Loucy (cell line): ENCODE results near the gene ACY1.

Experiments used
- H2AFZ ChIP-seq: fragments of 200-600 bp; sonication (generic); 2 replicates; pipeline ENCODE4 v1.6.0; 2016; ENCODE audit warnings: antibody characterized with exemption, mild to moderate bottlenecking, low read length, moderate library complexity
- H3F3A ChIP-seq: fragments of 200-600 bp; 2 replicates; pipeline ENCODE4 v1.6.0; 2016; ENCODE audit warnings: antibody characterized with exemption, low read depth, mild to moderate bottlenecking
- H3K27me3 ChIP-seq: fragments of 200-600 bp; sonication (generic); 2 replicates; pipeline ENCODE4 v1.6.1; 2014; ENCODE audit warnings: low read length, mild to moderate bottlenecking; ENCODE audit not compliant: insufficient read depth, poor library complexity, severe bottlenecking
- H3K36me3 ChIP-seq: fragments of 200-600 bp; sonication (generic); 2 replicates; pipeline ENCODE4 v1.6.1; 2016; ENCODE audit warnings: low read length; ENCODE audit not compliant: insufficient read depth
- H3K4me1 ChIP-seq: fragments of 200-600 bp; sonication (generic); 2 replicates; pipeline ENCODE4 v1.5.1; 2014; ENCODE audit warnings: low read length, mild to moderate bottlenecking; ENCODE audit not compliant: insufficient read depth, poor library complexity, severe bottlenecking
- H3K4me2 ChIP-seq: fragments of 200-600 bp; sonication (generic); 2 replicates; pipeline ENCODE4 v1.6.0; 2014; ENCODE audit warnings: antibody characterized with exemption, low read length, low read depth, mild to moderate bottlenecking; ENCODE audit not compliant: poor library complexity, severe bottlenecking
- H3K4me3 ChIP-seq: fragments of 200-600 bp; sonication (generic); 2 replicates; pipeline ENCODE4 v1.5.1; 2014; ENCODE audit warnings: low read length, mild to moderate bottlenecking, mixed read lengths; ENCODE audit not compliant: poor library complexity, severe bottlenecking
- H3K79me2 ChIP-seq: fragments of 200-600 bp; sonication (generic); 2 replicates; pipeline ENCODE4 v1.6.1; 2014; ENCODE audit warnings: low read length; ENCODE audit not compliant: insufficient read depth
- H3K9ac ChIP-seq: fragments of 200-600 bp; sonication (generic); 2 replicates; pipeline ENCODE4 v1.6.0; 2014; ENCODE audit warnings: mild to moderate bottlenecking, low read depth, low read length, moderate library complexity; ENCODE audit not compliant: poor library complexity, severe bottlenecking
- H3K9me2 ChIP-seq: fragments of 200-600 bp; sonication (generic); replicated peaks from 2 replicates; pipeline ENCODE4 v1.6.1; 2016; ENCODE audit warnings: low read depth, low read length, mixed read lengths
- H3K9me3 ChIP-seq: fragments of 200-600 bp; sonication (generic); 2 replicates; pipeline ENCODE4 v1.6.1; 2014; ENCODE audit warnings: mild to moderate bottlenecking, antibody characterized with exemption, low read length, low read depth; ENCODE audit not compliant: insufficient read depth
- H4K20me1 ChIP-seq: fragments of 200-600 bp; sonication (generic); 2 replicates; pipeline ENCODE4 v1.6.0; 2014; ENCODE audit warnings: antibody characterized with exemption, low read length, mild to moderate bottlenecking; ENCODE audit not compliant: insufficient read depth, poor library complexity, severe bottlenecking
- EZH2phosphoT487 ChIP-seq: fragments of 200-600 bp; IDR thresholded peaks from 2 replicates; pipeline ENCODE4 v1.6.1; 2018; ENCODE audit warnings: antibody characterized with exemption, mild to moderate bottlenecking, moderate library complexity, borderline replicate concordance
- TF ChIP-seq, protein P1 (sequence below): fragments of 200-600 bp; sonication (generic); conservative IDR thresholded peaks from 2 replicates; pipeline ENCODE4 v1.5.1; 2014; ENCODE audit warnings: mild to moderate bottlenecking, antibody characterized with exemption, low read length

The ACY1 gene

DNA sequence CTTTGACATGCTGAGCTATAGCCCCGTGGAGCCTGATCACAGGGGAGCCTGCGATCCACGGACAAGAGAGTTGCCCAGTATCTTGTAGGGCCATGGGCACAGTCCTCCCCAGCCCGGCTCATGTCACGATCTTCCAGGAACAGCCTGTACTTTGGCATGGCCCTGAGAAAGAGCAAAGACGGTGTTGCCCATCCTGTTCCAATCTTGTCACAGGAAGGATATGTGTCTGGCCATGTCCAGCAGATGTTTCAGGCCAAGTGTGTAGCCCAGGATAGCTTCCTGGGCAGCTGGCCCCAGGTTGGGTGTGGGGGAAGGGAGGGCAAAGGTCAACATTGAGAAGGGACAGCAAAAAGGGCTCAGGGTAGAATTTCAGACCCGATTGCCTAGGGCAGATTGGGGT is 29.4 kb downstream of the ACY1 start:
- peaks cover 5% of the 10 kb centered on the region for H3K4me1 ChIP-seq
- TF ChIP-seq, protein P1, sequence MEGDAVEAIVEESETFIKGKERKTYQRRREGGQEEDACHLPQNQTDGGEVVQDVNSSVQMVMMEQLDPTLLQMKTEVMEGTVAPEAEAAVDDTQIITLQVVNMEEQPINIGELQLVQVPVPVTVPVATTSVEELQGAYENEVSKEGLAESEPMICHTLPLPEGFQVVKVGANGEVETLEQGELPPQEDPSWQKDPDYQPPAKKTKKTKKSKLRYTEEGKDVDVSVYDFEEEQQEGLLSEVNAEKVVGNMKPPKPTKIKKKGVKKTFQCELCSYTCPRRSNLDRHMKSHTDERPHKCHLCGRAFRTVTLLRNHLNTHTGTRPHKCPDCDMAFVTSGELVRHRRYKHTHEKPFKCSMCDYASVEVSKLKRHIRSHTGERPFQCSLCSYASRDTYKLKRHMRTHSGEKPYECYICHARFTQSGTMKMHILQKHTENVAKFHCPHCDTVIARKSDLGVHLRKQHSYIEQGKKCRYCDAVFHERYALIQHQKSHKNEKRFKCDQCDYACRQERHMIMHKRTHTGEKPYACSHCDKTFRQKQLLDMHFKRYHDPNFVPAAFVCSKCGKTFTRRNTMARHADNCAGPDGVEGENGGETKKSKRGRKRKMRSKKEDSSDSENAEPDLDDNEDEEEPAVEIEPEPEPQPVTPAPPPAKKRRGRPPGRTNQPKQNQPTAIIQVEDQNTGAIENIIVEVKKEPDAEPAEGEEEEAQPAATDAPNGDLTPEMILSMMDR, result no peak
- TF ChIP-seq EZH2phosphoT487, result no peak
- no peaks in the 10 kb centered on the region for H4K20me1 ChIP-seq
- no peak overlapping the region for H3K4me2 ChIP-seq
- no peak overlapping the region for H3K9ac ChIP-seq
- H3K79me2 ChIP-seq, result no peaks in the 10 kb centered on the region
- H3K9me3 ChIP-seq, result no peaks in the 10 kb centered on the region
- no peaks in the 10 kb centered on the region for H3K36me3 ChIP-seq
- no peak overlapping the region for H3K4me3 ChIP-seq
- no peaks in the 10 kb centered on the region for H3F3A ChIP-seq
- no peaks in the 10 kb centered on the region for H3K27me3 ChIP-seq
- no peaks in the 10 kb centered on the region for H3K9me2 ChIP-seq
- no peak overlapping the region for H2AFZ ChIP-seq

DNA sequence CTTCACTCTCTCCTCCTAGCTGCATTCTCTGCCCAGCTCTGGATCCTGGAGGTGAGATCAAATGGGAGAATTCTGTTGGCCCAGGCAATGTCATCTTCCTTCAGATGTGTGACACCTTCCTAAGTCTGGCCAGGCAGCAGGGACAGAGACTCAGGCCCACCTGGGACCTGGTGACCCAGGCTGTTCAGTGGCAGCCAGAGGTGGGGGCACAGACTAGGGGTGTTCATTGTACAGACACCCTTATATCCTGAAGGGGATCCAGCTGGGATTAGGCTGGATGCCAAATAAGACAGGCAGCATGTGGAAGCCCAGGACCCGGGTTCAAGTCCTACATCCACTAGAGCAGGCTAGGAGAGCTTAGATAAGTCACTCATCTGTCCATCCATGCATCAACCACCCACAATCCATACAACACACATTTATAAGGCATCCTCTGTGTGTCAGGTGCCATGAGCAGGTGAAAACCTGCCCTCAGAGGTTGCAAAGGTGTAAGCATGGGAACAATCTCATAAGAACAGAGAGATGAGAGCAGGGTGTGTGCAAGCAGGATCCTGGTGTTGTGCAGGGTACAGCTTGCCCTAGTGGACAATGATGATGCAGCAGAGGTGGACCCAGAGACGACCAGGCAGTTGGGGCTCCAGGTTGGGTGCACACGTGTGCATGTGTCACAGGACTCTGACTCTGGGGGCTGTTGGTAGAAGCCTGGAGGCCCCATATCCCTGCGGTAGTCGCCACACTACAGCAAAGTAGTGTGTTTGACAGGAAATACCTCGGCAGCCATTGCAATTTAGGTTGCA is 30.7 kb downstream of the ACY1 start:
- Histone ChIP-seq H3K27me3 (no peaks in the 10 kb centered on the region), H3K9ac (no peak overlapping the region), H3F3A (no peaks in the 10 kb centered on the region), H4K20me1 (no peaks in the 10 kb centered on the region), H3K9me2 (no peaks in the 10 kb centered on the region), H3K9me3 (no peaks in the 10 kb centered on the region), H3K4me2 (no peak overlapping the region), H3K4me3 (no peak overlapping the region), H3K36me3 (no peaks in the 10 kb centered on the region), H3K4me1 (peaks cover 5% of the 10 kb centered on the region), H2AFZ (peak overlapping the region; percentile 77), H3K79me2 (no peaks in the 10 kb centered on the region)
- TF ChIP-seq, protein P1, result no peak
- TF ChIP-seq EZH2phosphoT487, result no peak

DNA sequence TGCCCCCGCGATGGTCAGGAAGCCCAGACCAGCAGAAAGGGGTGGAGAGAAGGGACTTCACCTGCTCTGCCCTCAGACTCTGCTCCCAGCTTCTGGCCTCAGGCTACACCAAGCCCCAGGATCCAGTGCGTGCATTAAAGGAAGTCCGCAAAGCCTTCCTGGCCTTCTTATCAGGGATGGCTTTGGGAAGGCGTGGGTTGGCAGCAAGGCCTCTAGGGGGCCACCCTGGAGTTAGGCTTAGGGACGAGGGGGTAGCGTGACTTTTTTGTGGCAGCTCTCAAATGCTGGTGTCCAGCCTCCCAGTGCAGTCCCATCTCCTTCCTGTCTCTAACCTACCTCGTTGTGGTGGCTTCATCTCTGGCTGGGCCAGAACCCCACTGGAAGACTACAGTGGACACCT is 31.3 kb downstream of the ACY1 start:
- TF ChIP-seq EZH2phosphoT487, result no peak
- TF ChIP-seq, protein P1, result peak; percentile 66
- Histone ChIP-seq H3K9me3 (no peaks in the 10 kb centered on the region), H3K79me2 (no peaks in the 10 kb centered on the region), H3F3A (no peaks in the 10 kb centered on the region), H3K9me2 (no peaks in the 10 kb centered on the region), H3K4me3 (no peak overlapping the region), H3K4me2 (no peak overlapping the region), H2AFZ (peak overlapping the region; percentile 77), H3K4me1 (peaks cover 5% of the 10 kb centered on the region), H3K36me3 (no peaks in the 10 kb centered on the region), H4K20me1 (no peaks in the 10 kb centered on the region), H3K27me3 (no peaks in the 10 kb centered on the region), H3K9ac (no peak overlapping the region)
